ENCODE measurements around the gene RAD18.

Gene RAD18

DNA sequence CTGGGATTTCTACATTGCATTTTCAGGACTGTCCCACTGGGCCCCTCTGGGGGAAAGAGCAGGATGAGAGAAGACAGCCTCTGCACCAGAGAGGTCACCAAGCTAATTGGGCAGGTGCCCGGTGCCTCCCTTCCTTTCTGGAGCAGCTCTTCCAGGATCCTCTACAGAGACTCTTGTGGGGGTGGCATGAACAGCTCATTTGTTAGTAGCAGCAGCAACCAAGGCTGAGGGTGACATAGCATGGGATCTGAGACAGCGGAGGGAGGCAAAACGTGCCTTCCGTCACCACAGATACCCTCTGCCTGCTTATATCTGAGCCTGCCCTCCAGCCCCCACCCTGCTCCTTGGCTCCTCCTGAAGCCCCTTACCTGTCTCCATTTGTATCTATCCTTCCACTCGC, 110.8 kb downstream of the RAD18 start:
- in situ Hi-C loops (cut with MboI; ENCODE audit: low pct_unique_long_range_greater_than_20kb, low sequenced_read_pairs): no loop called here

GRCh38 chr3:8851703-8852102, 111.6 kb downstream of the RAD18 start:
- in situ Hi-C loops (cut with MboI; ENCODE audit: low pct_unique_long_range_greater_than_20kb, low sequenced_read_pairs): no loop called here
- DNase-seq: no peak

More for the DNA sequence above, 110.8 kb downstream of the RAD18 start:
- no peak for DNase-seq

GRCh38 chr3:8848696-8849131, 114.6 kb downstream of the RAD18 start:
- no peak for DNase-seq
- in situ Hi-C loops (cut with MboI; ENCODE audit: low pct_unique_long_range_greater_than_20kb, low sequenced_read_pairs): no loop called here

GRCh38 chr3:8847317-8847716, 116.0 kb downstream of the RAD18 start:
- in situ Hi-C loops (cut with MboI; ENCODE audit: low pct_unique_long_range_greater_than_20kb, low sequenced_read_pairs): no loop called here
- DNase-seq: no peak

- in situ Hi-C loops (cut with MboI; ENCODE audit: low pct_unique_long_range_greater_than_20kb, low sequenced_read_pairs): no loop called here
- DNase-seq: no peak
These were observed 117.1 kb downstream of the RAD18 start for GRCh38 chr3:8846176-8846575.

- DNase-seq: no peak
- in situ Hi-C loops (cut with MboI; ENCODE audit: low pct_unique_long_range_greater_than_20kb, low sequenced_read_pairs): no loop called here
These were observed 117.6 kb downstream of the RAD18 start for GRCh38 chr3:8845641-8846040.

- no peak for DNase-seq
- in situ Hi-C loops (cut with MboI; ENCODE audit: low pct_unique_long_range_greater_than_20kb, low sequenced_read_pairs): no loop called here
These were observed 119.9 kb downstream of the RAD18 start for GRCh38 chr3:8843347-8843746.

DNA sequence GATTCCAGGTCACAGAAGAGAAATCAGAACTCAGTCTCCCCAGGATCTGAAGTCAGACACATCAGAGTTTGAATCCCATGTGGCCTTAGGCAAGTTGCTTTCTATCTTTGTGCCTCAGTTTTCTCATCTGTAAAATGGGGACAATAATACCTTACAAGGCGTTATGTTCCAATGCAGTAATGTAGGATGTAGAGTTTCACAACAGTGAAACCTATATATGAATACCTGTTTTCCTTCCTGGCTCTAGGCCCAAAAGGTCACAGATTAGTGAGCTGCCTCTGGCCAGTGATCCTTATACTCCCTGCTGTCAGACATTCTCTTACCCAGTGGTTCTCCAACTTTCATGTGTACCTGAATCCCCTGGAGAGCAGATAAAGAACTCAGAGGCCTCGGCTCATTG, 121.0 kb downstream of the RAD18 start:
- no peak for DNase-seq
- in situ Hi-C loops (cut with MboI; ENCODE audit: low pct_unique_long_range_greater_than_20kb, low sequenced_read_pairs): no loop called here

- in situ Hi-C loops (cut with MboI; ENCODE audit: low pct_unique_long_range_greater_than_20kb, low sequenced_read_pairs): no loop called here
- no peak for DNase-seq
These were observed 121.8 kb downstream of the RAD18 start for GRCh38 chr3:8841472-8841871.

DNA sequence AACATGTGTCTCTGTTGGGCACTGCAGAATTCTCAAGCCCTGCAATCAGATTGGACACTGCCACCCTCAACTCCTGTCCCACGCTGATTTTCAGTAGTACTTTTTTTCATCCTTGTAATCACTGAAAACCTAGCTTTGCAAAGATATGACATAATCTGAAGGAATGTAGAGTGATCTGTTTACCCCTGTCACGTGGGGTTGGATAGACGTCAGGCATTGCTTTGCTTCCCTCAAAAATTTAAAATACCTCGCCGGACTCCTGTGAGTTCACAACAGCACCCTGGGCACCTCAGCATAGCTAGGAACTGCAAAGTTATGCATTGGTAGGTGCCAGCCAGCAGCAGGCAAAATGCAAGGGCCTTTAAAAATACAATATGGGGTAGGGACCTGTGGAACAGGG, 122.7 kb downstream of the RAD18 start:
- DNase-seq: no peak
- in situ Hi-C loops (cut with MboI; ENCODE audit: low pct_unique_long_range_greater_than_20kb, low sequenced_read_pairs): no loop called here

GRCh38 chr3:8839607-8840325, 123.5 kb downstream of the RAD18 start:
- in situ Hi-C loops (cut with MboI; ENCODE audit: low pct_unique_long_range_greater_than_20kb, low sequenced_read_pairs): no loop called here
- DNase-seq: no peak

DNA sequence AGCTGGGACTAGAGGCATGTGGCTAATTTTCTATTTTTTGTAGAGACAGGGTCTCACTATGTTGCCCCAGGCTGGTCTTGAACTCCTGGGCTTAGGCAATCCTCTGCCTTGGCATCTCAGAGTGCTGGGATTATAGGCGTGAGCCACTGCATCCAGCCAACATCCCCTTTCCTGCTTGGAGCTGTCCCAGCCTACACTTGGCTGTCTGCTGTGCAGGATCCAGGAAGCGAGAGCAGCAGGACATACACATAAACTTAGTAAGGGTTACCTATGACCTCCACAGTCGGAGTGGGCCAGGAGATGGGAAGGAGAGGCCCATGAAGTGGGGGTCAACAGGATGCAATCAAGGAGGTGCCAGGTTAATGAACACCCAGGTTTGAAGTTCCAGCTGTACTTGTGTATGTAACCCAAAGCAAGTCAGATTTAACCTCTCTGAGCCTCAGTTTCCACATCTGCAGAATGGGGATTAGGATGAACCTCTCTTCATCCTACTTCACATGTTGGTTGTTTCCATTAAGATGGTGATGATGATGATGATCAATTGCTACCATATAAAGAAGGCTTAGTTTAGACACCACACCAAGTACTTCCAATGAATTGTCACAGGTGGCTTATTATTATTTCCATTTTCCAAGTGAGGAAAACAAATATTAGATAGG, 124.4 kb downstream of the RAD18 start:
- in situ Hi-C loops (cut with MboI; ENCODE audit: low pct_unique_long_range_greater_than_20kb, low sequenced_read_pairs): no loop called here
- no peak for DNase-seq

DNA sequence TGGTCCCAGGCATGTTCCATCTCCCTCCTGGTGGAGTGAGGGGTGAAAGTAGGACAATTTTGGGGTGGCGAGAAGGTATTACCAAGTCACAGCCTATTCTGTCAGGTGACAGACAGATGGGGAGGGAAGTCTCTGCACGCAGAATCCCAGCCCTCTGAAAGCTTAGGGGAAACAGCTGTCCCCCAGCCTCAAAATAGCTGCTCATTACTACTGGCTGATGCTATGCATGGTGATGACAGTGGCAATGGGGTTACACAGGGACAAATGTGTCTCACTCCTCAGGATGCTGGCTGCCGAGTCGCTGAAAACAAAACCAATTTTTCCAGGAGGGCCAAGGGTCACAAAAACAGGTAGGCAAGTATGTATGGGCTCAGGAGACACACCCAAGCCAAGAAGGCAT, 125.0 kb downstream of the RAD18 start:
- in situ Hi-C loops (cut with MboI; ENCODE audit: low pct_unique_long_range_greater_than_20kb, low sequenced_read_pairs): no loop called here
- no peak for DNase-seq

DNA sequence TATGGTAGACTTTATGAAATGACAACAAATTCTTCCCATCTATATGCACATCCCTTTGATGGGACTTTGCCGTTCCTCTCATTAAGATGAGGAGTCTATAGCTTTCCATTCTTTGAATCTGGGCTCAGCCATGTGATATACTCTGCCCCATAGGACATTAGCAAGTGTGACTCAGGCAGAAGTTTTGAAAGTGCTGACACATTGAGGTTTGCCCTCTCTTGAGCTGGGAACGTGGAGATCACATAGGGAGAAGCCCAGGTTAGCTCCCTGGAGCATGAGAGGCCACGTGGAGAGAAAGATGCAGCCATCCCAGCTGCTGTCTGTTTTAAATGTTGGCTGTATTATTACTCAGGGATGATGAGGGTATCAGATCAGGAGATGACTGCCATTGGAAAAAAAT, 126.1 kb downstream of the RAD18 start:
- in situ Hi-C loops (cut with MboI; ENCODE audit: low pct_unique_long_range_greater_than_20kb, low sequenced_read_pairs): no loop called here
- DNase-seq: no peak

- in situ Hi-C loops (cut with MboI; ENCODE audit: low pct_unique_long_range_greater_than_20kb, low sequenced_read_pairs): no loop called here
- no peak for DNase-seq
These were observed 127.2 kb downstream of the RAD18 start for GRCh38 chr3:8836096-8836495.

GRCh38 chr3:8835385-8835784, 127.9 kb downstream of the RAD18 start:
- in situ Hi-C loops (cut with MboI; ENCODE audit: low pct_unique_long_range_greater_than_20kb, low sequenced_read_pairs): no loop called here
- DNase-seq: no peak

- DNase-seq: no peak
- in situ Hi-C loops (cut with MboI; ENCODE audit: low pct_unique_long_range_greater_than_20kb, low sequenced_read_pairs): no loop called here
These were observed 128.3 kb downstream of the RAD18 start for GRCh38 chr3:8834974-8835373.

- DNase-seq: no peak
- in situ Hi-C loops (cut with MboI; ENCODE audit: low pct_unique_long_range_greater_than_20kb, low sequenced_read_pairs): no loop called here
These were observed 135.6 kb downstream of the RAD18 start for GRCh38 chr3:8827641-8828040.
